Thoracic aorta (tissue), 2 donors: ENCODE data around the gene FTO. TPM values are rescaled to one million over a fixed set of nuclear protein-coding genes. Genes with fewer than 3 reads are reported as not detected.

Source experiments
- ATAC-seq: fragments of 150-250 bp; one replicate; pipeline ENCODE4 v1.8.0; 2017; ENCODE audit warnings: low read depth; ENCODE audit not compliant: insufficient number of reproducible peaks, low FRiP score
- DNase-seq: peaks from one replicate; pipeline ENCODE4 v3.0.0-alpha.2; 2020; ENCODE audit warnings: low spot score
- H3K27ac ChIP-seq, 2 donors: fragments of 200-600 bp; sonication (generic); 1 replicate in 1 of 2; 2 replicates in 1 of 2; pipeline ENCODE4 v1.5.1; 2016; ENCODE audit warnings: mild to moderate bottlenecking in 2 of 2, moderate library complexity in 2 of 2
- H3K27me3 ChIP-seq: fragments of 200-600 bp; sonication (generic); replicated peaks from 2 replicates; pipeline ENCODE4 v1.6.0; 2016; ENCODE audit warnings: mild to moderate bottlenecking; ENCODE audit not compliant: insufficient read depth
- H3K36me3 ChIP-seq: fragments of 200-600 bp; sonication (generic); one replicate; pipeline ENCODE4 v1.5.1; 2016
- H3K4me1 ChIP-seq, 2 donors: fragments of 200-600 bp; sonication (generic); 1 replicate in 1 of 2; 2 replicates in 1 of 2; pipeline versions ENCODE4 v1.5.1 to v1.6.0; 2016; ENCODE audit warnings: low read depth in 2 of 2, mild to moderate bottlenecking in 1 of 2; ENCODE audit not compliant: control insufficient read depth in 1 of 2
- H3K4me3 ChIP-seq: fragments of 200-600 bp; sonication (generic); 2 replicates; pipeline ENCODE4 v1.5.1; 2016; ENCODE audit warnings: mild to moderate bottlenecking
- H3K9me3 ChIP-seq: fragments of 200-600 bp; sonication (generic); 2 replicates; pipeline ENCODE4 v1.5.1; 2016
- CTCF ChIP-seq: fragments of 200-600 bp; sonication (generic); IDR thresholded peaks from one replicate; pipeline ENCODE4 v1.5.1; 2019; ENCODE audit warnings: antibody characterized with exemption
- total RNA-seq, 2 donors: library from RNA; depleted of rRNA; stranded (reverse); fragments of >200 nt; gene quantifications; one replicate each; pipeline versions ENCODE4 v1.1.0 to v1.2.3, GENCODE V29; 2016

Gene FTO
- total RNA-seq, 2 donors from 2014 or later = 99.6 to 103 TPM

GRCh38 chr16:53891409-53892139 is 187.6 kb downstream of the FTO start:
- ATAC-seq (no peak), DNase-seq (no peak)
- peaks cover 4% of the 10 kb centered on the region for H3K36me3 ChIP-seq
- peaks cover 17% of the 10 kb centered on the region in 2 donors for H3K4me1 ChIP-seq
- TF ChIP-seq CTCF = no peak
- H3K4me3 ChIP-seq = no peak overlapping the region
- H3K9me3 ChIP-seq = no peaks in the 10 kb centered on the region
- H3K27me3 ChIP-seq = no peaks in the 10 kb centered on the region
- no peak overlapping the region for H3K27ac ChIP-seq

- no peak for DNase-seq
- no peaks in the 10 kb centered on the region for H3K27me3 ChIP-seq
- no peak overlapping the region for H3K4me3 ChIP-seq
- H3K4me1 ChIP-seq = peaks cover 17% of the 10 kb centered on the region in 2 donors
- peak; percentile 53 for TF ChIP-seq CTCF
- peaks cover 4% of the 10 kb centered on the region for H3K36me3 ChIP-seq
- no peaks in the 10 kb centered on the region for H3K9me3 ChIP-seq
- no peak overlapping the region for H3K27ac ChIP-seq
- ATAC-seq = no peak
Measured at GRCh38 chr16:53892155-53892554, 188.2 kb downstream of the FTO start.

- no peak for TF ChIP-seq CTCF
- Histone ChIP-seq H3K27ac (no peak overlapping the region), H3K9me3 (no peaks in the 10 kb centered on the region), H3K36me3 (peaks cover 4% of the 10 kb centered on the region), H3K27me3 (no peaks in the 10 kb centered on the region), H3K4me3 (no peak overlapping the region), H3K4me1 (peaks cover 17 to 21% of the 10 kb centered on the region in 2 donors)
- DNase-seq (no peak), ATAC-seq (no peak)
Measured at GRCh38 chr16:53893731-53894435, 189.9 kb downstream of the FTO start.

GRCh38 chr16:53894686-53895085 is 190.7 kb downstream of the FTO start:
- no peak for ATAC-seq

More at GRCh38 chr16:53894686-53895085, 190.7 kb downstream of the FTO start:
- no peaks in the 10 kb centered on the region for H3K36me3 ChIP-seq
- no peaks in the 10 kb centered on the region for H3K9me3 ChIP-seq
- no peak for DNase-seq
- H3K4me1 ChIP-seq = peaks cover 17 to 25% of the 10 kb centered on the region in 2 donors
- no peak for TF ChIP-seq CTCF
- no peak overlapping the region for H3K27ac ChIP-seq
- no peaks in the 10 kb centered on the region for H3K27me3 ChIP-seq
- H3K4me3 ChIP-seq = no peak overlapping the region
